ENCODE data around the gene DALRD3. TPM values are rescaled to one million over a fixed set of nuclear protein-coding genes. Genes with fewer than 3 reads are reported as not detected.
A peak's percentile ranks its signal among the peaks of the same experiment; 100 is the strongest.

Gene DALRD3
- total and polyA plus RNA-seq, 2 experiments from 2014 or later = 40.2 to 65.3 TPM

DNA sequence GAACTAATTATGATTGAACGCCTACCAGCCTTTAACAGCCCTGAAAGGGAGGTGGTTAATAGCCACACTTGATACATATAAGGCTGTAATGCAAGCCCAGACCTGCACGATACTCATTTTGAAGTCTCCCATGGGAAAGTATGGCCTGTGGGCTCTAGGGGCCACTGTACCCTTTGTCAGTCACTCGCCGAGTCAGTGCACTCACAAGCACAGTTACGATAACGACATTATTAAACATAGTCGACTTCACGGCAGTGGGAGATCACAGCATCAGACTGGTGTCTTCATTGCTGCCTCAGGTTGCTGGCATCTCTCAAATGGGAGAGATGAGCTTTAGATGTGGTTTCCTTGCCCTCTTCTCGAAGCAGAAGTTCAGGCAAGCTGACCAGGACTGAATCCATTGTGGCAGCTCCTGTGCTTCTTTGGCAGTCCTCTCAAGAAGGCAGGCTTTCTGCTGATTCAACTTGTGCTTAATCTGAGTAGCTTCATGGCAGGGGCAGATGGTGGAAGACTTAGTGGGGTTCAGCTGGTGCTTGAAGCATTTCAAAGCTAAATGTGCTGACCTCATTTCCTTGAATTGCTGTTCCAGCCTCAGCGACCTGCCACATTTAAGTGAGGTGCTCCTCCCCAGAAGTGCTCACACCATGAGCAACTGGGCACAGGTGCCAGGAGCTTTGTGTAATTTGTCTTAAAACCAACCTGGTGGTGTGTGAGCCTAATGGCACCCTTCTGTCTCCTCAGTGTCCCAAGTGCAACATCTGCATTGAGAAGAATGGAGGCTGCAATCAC is 44.1 kb downstream of the DALRD3 start:
- H3K9me3 ChIP-seq (ENCODE audit: low read depth) = no peaks in the 10 kb centered on the region
- no peaks in the 10 kb centered on the region for H3K4me1 ChIP-seq (ENCODE audit: insufficient read depth)
- H3K9ac ChIP-seq = no peak overlapping the region
- H3K79me2 ChIP-seq (ENCODE audit: insufficient read depth) = no peaks in the 10 kb centered on the region
- no peaks in the 10 kb centered on the region for H3K27me3 ChIP-seq (replicated peaks; ENCODE audit: insufficient read depth)
- peaks cover 64% of the 10 kb centered on the region; the same call in 1 of the 2 replicates for H3K36me3 ChIP-seq (ENCODE audit: low read depth)
- no peak for TF ChIP-seq EZH2phosphoT487 (IDR thresholded peaks at IDR 0.05; ENCODE audit: insufficient read depth, low read depth)
- no peak for DNase-seq
- H3K27ac ChIP-seq = no peak overlapping the region
- H3K9me2 ChIP-seq (ENCODE audit: insufficient read depth) = no peaks in the 10 kb centered on the region
- H3K4me2 ChIP-seq (ENCODE audit: unreplicated experiment) = no peak overlapping the region
- H4K20me1 ChIP-seq (ENCODE audit: insufficient read depth) = no peaks in the 10 kb centered on the region
- H3K4me3 ChIP-seq = no peak overlapping the region
- H3F3A ChIP-seq (ENCODE audit: insufficient read depth) = no peaks in the 10 kb centered on the region
- in situ Hi-C loops (cut with MboI) = no loop called here
- H2AFZ ChIP-seq = no peak overlapping the region
- WGBS, 2 experiments (ENCODE audit: low coverage in 1 of 2, low lambda C conversion rate in 2 of 2, missing lambda C conversion rate in 2 of 2) = 86 to 89% methylated on average over 10 of the region's 10 CpGs

DNA sequence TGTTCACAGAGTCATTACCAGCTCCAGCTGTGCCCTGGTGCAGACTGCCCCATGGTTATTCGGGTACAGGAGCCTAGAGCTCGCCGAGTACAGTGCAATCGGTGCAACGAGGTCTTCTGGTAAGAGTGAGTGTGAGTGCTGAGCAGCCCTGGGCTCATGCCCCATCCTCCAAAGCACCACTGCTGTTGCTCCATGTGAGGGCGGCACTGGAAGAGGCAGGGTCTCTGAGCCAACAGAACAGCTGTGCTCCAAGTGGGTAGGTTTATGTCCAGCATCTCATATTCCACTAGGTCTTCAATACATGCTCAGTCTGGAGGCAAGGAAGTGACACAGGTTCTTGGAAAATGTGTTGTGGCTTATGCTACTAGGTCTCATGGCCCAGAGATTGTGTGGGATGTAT is 47.8 kb downstream of the DALRD3 start:
- H3K27me3 ChIP-seq (replicated peaks; ENCODE audit: insufficient read depth) = no peaks in the 10 kb centered on the region
- in situ Hi-C loops (cut with MboI) = no loop called here
- H3K9me3 ChIP-seq (ENCODE audit: low read depth) = no peaks in the 10 kb centered on the region
- DNase-seq = no peak
- H2AFZ ChIP-seq = no peak overlapping the region
- TF ChIP-seq EZH2 (IDR thresholded peaks at IDR 0.05; ENCODE audit: insufficient read depth, poor library complexity, severe bottlenecking) (no peak), EZH2phosphoT487 (IDR thresholded peaks at IDR 0.05; ENCODE audit: insufficient read depth, low read depth) (no peak)
- no peak overlapping the region for H3K27ac ChIP-seq
- peaks cover 65% of the 10 kb centered on the region; the same call in 1 of the 2 replicates for H3K36me3 ChIP-seq (ENCODE audit: low read depth)
- H3F3A ChIP-seq (ENCODE audit: insufficient read depth) = peaks cover 5% of the 10 kb centered on the region; the same call in 1 of the 2 replicates
- H3K9me2 ChIP-seq (ENCODE audit: insufficient read depth) = no peaks in the 10 kb centered on the region
- H3K4me2 ChIP-seq (ENCODE audit: unreplicated experiment) = no peak overlapping the region
- H3K4me3 ChIP-seq = no peak overlapping the region
- 0 out of 2 replicates have a peak, but pooled peaks cover 7% of the 10 kb centered on the region for H3K79me2 ChIP-seq (ENCODE audit: insufficient read depth)
- no peaks in the 10 kb centered on the region for H3K4me1 ChIP-seq (ENCODE audit: insufficient read depth)
- H3K9ac ChIP-seq = no peak overlapping the region
- WGBS, 2 experiments (ENCODE audit: low coverage in 1 of 2, low lambda C conversion rate in 2 of 2, missing lambda C conversion rate in 2 of 2) = 97 to 100% methylated on average over 6 of the region's 6 CpGs
- H4K20me1 ChIP-seq (ENCODE audit: insufficient read depth) = no peaks in the 10 kb centered on the region

DNA sequence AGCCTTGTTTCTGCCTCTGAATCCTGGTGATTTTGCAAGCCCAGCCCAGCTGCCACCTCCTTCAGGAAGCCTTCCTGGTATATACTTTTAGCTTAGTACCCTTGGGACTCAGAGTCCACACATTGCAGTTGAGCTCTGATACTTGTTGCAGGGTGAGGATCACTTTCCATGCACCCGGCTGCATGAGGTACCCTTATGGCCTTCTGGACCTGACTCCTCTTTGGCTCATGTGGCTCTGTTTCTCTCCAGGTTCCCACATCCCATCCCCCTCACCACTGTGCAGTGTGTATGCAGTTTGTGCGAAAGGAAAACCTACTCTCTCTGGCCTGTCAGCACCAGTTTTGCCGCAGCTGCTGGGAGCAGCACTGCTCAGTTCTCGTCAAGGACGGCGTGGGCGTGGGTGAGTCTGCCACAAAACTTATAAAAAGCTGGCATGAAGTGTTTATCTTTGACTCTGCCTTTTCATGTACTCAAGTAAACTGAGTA is 51.5 kb downstream of the DALRD3 start:
- Histone ChIP-seq H3K4me2 (ENCODE audit: unreplicated experiment) (no peak overlapping the region), H3K4me1 (ENCODE audit: insufficient read depth) (no peaks in the 10 kb centered on the region), H4K20me1 (ENCODE audit: insufficient read depth) (no peaks in the 10 kb centered on the region), H3K9ac (no peak overlapping the region), H3F3A (ENCODE audit: insufficient read depth) (peaks cover 5% of the 10 kb centered on the region; the same call in 1 of the 2 replicates), H3K27ac (no peak overlapping the region), H3K27me3 (replicated peaks; ENCODE audit: insufficient read depth) (no peaks in the 10 kb centered on the region), H3K4me3 (no peak overlapping the region), H3K36me3 (ENCODE audit: low read depth) (peaks cover 51% of the 10 kb centered on the region), H3K9me2 (ENCODE audit: insufficient read depth) (no peaks in the 10 kb centered on the region), H3K79me2 (ENCODE audit: insufficient read depth) (peaks cover 14% of the 10 kb centered on the region; the same call in 1 of the 2 replicates), H2AFZ (no peak overlapping the region), H3K9me3 (ENCODE audit: low read depth) (no peaks in the 10 kb centered on the region)
- in situ Hi-C loops (cut with MboI) = no loop called here
- TF ChIP-seq EZH2 (IDR thresholded peaks at IDR 0.05; ENCODE audit: insufficient read depth, poor library complexity, severe bottlenecking) (no peak), EZH2phosphoT487 (IDR thresholded peaks at IDR 0.05; ENCODE audit: insufficient read depth, low read depth) (no peak)
- WGBS, 2 experiments (ENCODE audit: low coverage in 1 of 2, low lambda C conversion rate in 2 of 2, missing lambda C conversion rate in 2 of 2) = 91 to 93% methylated on average over 7 of the region's 7 CpGs
- DNase-seq = peak; percentile 25

DNA sequence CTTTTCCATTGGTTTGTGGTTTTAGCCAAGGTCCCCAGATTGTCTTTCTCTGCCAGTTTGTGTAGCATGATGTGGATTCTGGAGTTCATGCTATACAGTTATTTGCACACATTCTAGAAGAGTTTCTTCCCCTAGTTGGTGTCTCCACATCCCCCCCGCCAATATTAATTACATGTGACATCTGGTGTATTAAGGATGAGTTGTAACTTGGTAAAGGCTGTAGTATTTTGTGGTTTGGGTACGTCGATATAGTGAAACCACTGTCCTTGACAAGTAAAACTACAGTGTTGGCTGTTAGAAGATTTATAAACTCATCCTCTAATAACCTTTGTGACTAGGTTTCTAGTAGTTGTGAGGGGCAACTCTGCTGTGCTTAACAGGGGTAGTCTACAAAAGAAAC is 52.0 kb downstream of the DALRD3 start:
- no peak for DNase-seq
- H3K9me2 ChIP-seq (ENCODE audit: insufficient read depth) = no peaks in the 10 kb centered on the region
- WGBS, 2 experiments (ENCODE audit: low coverage in 1 of 2, low lambda C conversion rate in 2 of 2, missing lambda C conversion rate in 2 of 2) = 85 to 91% methylated on average over 3 of the region's 3 CpGs

More for the DNA sequence above, 52.0 kb downstream of the DALRD3 start:
- Histone ChIP-seq H3K27me3 (replicated peaks; ENCODE audit: insufficient read depth) (no peaks in the 10 kb centered on the region), H3K4me1 (ENCODE audit: insufficient read depth) (no peaks in the 10 kb centered on the region), H3K4me3 (no peak overlapping the region), H3K36me3 (ENCODE audit: low read depth) (peaks cover 45% of the 10 kb centered on the region), H3K4me2 (ENCODE audit: unreplicated experiment) (no peak overlapping the region), H4K20me1 (ENCODE audit: insufficient read depth) (no peaks in the 10 kb centered on the region), H3K9me3 (ENCODE audit: low read depth) (no peaks in the 10 kb centered on the region), H3K9ac (no peak overlapping the region), H2AFZ (no peak overlapping the region), H3F3A (ENCODE audit: insufficient read depth) (peaks cover 5% of the 10 kb centered on the region; the same call in 1 of the 2 replicates), H3K27ac (no peak overlapping the region), H3K79me2 (ENCODE audit: insufficient read depth) (peaks cover 20% of the 10 kb centered on the region; the same call in 1 of the 2 replicates)
- no peak for TF ChIP-seq EZH2 (IDR thresholded peaks at IDR 0.05; ENCODE audit: insufficient read depth, poor library complexity, severe bottlenecking)
- no peak for TF ChIP-seq EZH2phosphoT487 (IDR thresholded peaks at IDR 0.05; ENCODE audit: insufficient read depth, low read depth)
- in situ Hi-C loops (cut with MboI) = no loop called here

MicroRNAs encoded within 50 kb of the gene (microRNA counts, 767-probe panel; counts per million panel counts)
- microRNA hsa-miR-191-5p (7,863 counts per million, percentile 97 among the panel's probes with 10 or more counts), microRNA hsa-miR-425-5p (447 counts per million, percentile 86 among the panel's probes with 10 or more counts)

Small RNAs within 50 kb of the gene (microRNA-seq; reads per million reads assigned to microRNA genes)
- gene MIR191 (ENCODE audit: borderline number of aligned reads) (8,235 reads per million, percentile 94 among the genes with 10 or more reads in this experiment), gene MIR425 (ENCODE audit: borderline number of aligned reads) (1,388 reads per million, percentile 80 among the genes with 10 or more reads in this experiment)

Small RNAs within 50 kb of the gene (small RNA-seq; reads per million reads assigned to genes)
- 230 reads per million, percentile 97 among the genes with 10 or more reads in this experiment for gene MIR191 (ENCODE audit: low read depth, low replicate concordance)
- 1.5 reads per million, percentile 57 among the genes with 10 or more reads in this experiment for gene MIR425 (ENCODE audit: low read depth, low replicate concordance)

Other genes starting within 250 kb of the DALRD3 start
- 26.8 and 29.3 TPM in 2 replicates for gene PRKAR2A, start 170.7 kb downstream of the DALRD3 start, total RNA-seq (2014; rRNA removed; shearing (Covaris generic))
- gene PRKAR2A, start 170.7 kb downstream of the DALRD3 start, polyA plus RNA-seq (2016; fragmentation: Nextera tagmentation; extraction: Ambion mirVana) = 11.8 and 12.2 TPM in 2 replicates
- gene SLC25A20, start 119.7 kb downstream of the DALRD3 start, total RNA-seq (2014; rRNA removed; shearing (Covaris generic)) = 22.0 and 26.2 TPM in 2 replicates
- gene SLC25A20, start 119.7 kb downstream of the DALRD3 start, polyA plus RNA-seq (2016; fragmentation: Nextera tagmentation; extraction: Ambion mirVana) = 20.3 and 21.0 TPM in 2 replicates
- 80.8 and 102 TPM in 2 replicates for gene ARIH2, start 99.7 kb downstream of the DALRD3 start, total RNA-seq (2014; rRNA removed; shearing (Covaris generic))
- 48.4 and 59.7 TPM in 2 replicates for gene ARIH2, start 99.7 kb downstream of the DALRD3 start, polyA plus RNA-seq (2016; fragmentation: Nextera tagmentation; extraction: Ambion mirVana)
- 38.3 and 53.6 TPM in 2 replicates for gene P4HTM, start 28.3 kb downstream of the DALRD3 start, total RNA-seq (2014; rRNA removed; shearing (Covaris generic))
- gene P4HTM, start 28.3 kb downstream of the DALRD3 start, polyA plus RNA-seq (2016; fragmentation: Nextera tagmentation; extraction: Ambion mirVana) = 29.7 and 30.4 TPM in 2 replicates
- 56.1 and 60.8 TPM in 2 replicates for gene WDR6, start 11.2 kb downstream of the DALRD3 start, total RNA-seq (2014; rRNA removed; shearing (Covaris generic))
- gene WDR6, start 11.2 kb downstream of the DALRD3 start, polyA plus RNA-seq (2016; fragmentation: Nextera tagmentation; extraction: Ambion mirVana) = 50.3 and 51.3 TPM in 2 replicates
- gene NDUFAF3, start 3.5 kb upstream of the DALRD3 start, total RNA-seq (2014; rRNA removed; shearing (Covaris generic)) = 129 and 132 TPM in 2 replicates
- gene NDUFAF3, start 3.5 kb upstream of the DALRD3 start, polyA plus RNA-seq (2016; fragmentation: Nextera tagmentation; extraction: Ambion mirVana) = 211 and 218 TPM in 2 replicates
- gene IMPDH2, start 10.8 kb upstream of the DALRD3 start, total RNA-seq (2014; rRNA removed; shearing (Covaris generic)) = 192 and 210 TPM in 2 replicates
- 121 and 128 TPM in 2 replicates for gene IMPDH2, start 10.8 kb upstream of the DALRD3 start, polyA plus RNA-seq (2016; fragmentation: Nextera tagmentation; extraction: Ambion mirVana)
- gene QRICH1, start 75.5 kb upstream of the DALRD3 start, total RNA-seq (2014; rRNA removed; shearing (Covaris generic)) = 75.6 and 107 TPM in 2 replicates
- gene QRICH1, start 75.5 kb upstream of the DALRD3 start, polyA plus RNA-seq (2016; fragmentation: Nextera tagmentation; extraction: Ambion mirVana) = 29.0 and 29.3 TPM in 2 replicates
- 201 and 240 TPM in 2 replicates for gene QARS1, start 86.2 kb upstream of the DALRD3 start, total RNA-seq (2014; rRNA removed; shearing (Covaris generic))
- 87.0 and 94.8 TPM in 2 replicates for gene QARS1, start 86.2 kb upstream of the DALRD3 start, polyA plus RNA-seq (2016; fragmentation: Nextera tagmentation; extraction: Ambion mirVana)
- 31.6 and 46.4 TPM in 2 replicates for gene USP19, start 102.2 kb upstream of the DALRD3 start, total RNA-seq (2014; rRNA removed; shearing (Covaris generic))
- 16.3 and 17.0 TPM in 2 replicates for gene USP19, start 102.2 kb upstream of the DALRD3 start, polyA plus RNA-seq (2016; fragmentation: Nextera tagmentation; extraction: Ambion mirVana)
- gene LAMB2, start 114.5 kb upstream of the DALRD3 start, total RNA-seq (2014; rRNA removed; shearing (Covaris generic)) = 894 and 1,064 TPM in 2 replicates
- 539 and 542 TPM in 2 replicates for gene LAMB2, start 114.5 kb upstream of the DALRD3 start, polyA plus RNA-seq (2016; fragmentation: Nextera tagmentation; extraction: Ambion mirVana)
- 35.4 and 39.7 TPM in 2 replicates for gene CCDC71, start 147.8 kb upstream of the DALRD3 start, total RNA-seq (2014; rRNA removed; shearing (Covaris generic))
- 1.5 and 1.7 TPM in 2 replicates for gene CCDC71, start 147.8 kb upstream of the DALRD3 start, polyA plus RNA-seq (2016; fragmentation: Nextera tagmentation; extraction: Ambion mirVana)
- gene KLHDC8B, start 153.0 kb upstream of the DALRD3 start, total RNA-seq (2014; rRNA removed; shearing (Covaris generic)) = 19.5 and 22.5 TPM in 2 replicates
- 13.5 and 15.4 TPM in 2 replicates for gene KLHDC8B, start 153.0 kb upstream of the DALRD3 start, polyA plus RNA-seq (2016; fragmentation: Nextera tagmentation; extraction: Ambion mirVana)

Measured in GM23248 (cell line).